ENCODE results near the gene ACSS2.

The ACSS2 gene

GRCh38 chr20:34976286-34976685 is 99.9 kb downstream of the ACSS2 start:
- TF ChIP-seq CTCF (IDR thresholded peaks at IDR 0.05; ENCODE audit: insufficient read depth, low read depth, low read length, missing control alignments) = no peak
- no peak for DNase-seq (ENCODE audit: low read depth)
- no peak overlapping the region for H3K4me3 ChIP-seq (ENCODE audit: low read length)

Data from epithelial cell of esophagus (primary cell).